DMS 273 treated with DMSO at 0.1 percent for 48 hours (cell line): ENCODE measurements around the gene BRS3.

Experiments used
- DNase-seq: peaks from one replicate; lab custom pipeline; 2025; lab: John Stamatoyannopoulos, UW

The BRS3 gene

DNA sequence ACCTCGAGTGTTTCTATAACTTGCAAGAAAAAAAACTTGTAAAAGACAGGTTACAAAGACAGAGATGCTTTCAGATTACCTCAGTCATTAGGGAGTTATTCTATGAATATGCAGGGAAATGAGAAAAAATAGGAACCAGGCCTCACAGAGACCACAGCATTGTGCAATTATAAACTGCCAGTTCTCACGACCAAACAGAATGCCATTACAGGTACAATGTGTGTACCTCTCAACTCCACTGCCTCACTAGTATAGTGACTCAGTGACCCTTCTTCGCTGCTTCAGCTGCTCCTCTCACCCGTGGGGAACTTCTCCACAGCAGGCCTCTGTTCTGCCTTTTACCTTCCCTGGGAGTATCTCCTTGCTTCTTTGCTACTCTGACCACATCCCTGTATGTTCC lies 7.3 kb downstream of the BRS3 start:
- DNase-seq, result no peak

DNA sequence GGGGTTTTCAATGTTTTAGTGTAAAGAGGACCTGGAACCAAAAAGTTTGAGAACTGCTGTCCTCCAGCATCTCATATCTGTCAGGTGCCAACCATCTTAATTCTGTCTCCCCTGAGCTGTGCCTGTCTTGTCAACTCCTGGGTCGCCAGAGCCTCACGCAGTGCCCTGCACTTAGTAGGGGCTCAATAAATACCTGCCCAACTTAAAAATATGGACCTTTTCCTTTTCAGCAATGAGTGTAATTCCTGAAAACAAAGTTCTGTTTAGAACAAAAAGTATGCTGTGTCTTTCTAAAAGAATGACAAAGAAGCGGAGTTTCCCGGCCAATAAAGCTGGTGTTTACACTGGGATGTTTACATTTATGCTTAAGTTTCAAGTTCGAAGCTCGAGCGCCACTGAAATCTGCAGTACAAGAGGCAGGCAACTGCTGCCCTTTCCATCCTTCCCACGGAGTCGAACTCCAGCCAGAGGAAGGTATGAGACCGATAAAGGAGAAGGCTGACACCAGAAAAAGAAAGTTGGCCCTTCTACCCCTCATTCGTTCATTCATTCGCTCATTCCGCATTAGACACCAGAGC lies 8.5 kb downstream of the BRS3 start:
- DNase-seq, result no peak

DNA sequence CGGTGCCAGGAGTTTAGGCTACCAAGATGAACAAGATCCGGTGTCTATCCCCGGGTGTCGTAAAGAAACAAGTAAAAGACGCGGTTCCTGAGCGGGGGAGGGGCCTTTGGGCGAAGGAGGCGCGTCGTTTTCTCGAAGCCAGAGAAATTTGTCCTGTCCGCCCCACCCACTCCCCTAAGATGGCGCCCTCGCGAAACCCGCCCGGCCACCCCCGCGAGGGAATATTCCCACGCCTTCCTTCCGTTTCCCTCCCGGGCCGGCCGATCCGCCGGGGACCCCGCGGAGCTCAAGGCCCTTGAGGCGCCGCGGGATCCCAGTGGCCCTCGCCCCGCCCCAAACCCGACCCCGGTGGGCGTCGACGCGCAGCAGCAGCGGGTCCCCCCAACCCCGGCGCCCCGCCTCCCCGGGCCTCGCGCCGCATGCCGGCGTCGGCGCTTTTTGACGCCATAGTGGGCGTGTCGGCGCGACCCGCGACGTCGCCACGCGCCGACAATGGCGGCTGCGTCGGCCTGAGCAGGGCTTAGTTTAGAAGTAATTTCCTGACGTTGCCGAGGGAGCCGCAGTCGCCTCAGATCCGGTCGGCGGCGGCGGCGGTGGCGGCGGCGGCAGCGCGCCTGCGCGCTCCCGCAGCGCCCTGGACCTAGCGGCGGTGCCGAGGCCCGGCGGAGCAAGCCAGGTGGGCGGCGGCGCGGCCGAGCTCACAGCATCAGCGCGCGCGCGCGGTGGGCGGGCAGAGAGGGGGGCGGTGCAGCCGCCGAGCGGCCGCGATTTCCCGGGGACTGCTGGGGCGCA lies 9.2 kb downstream of the BRS3 start:
- DNase-seq, result peak; percentile 74

GRCh38 chrX:136497556-136498052 lies 9.9 kb downstream of the BRS3 start, which contains the start of gene HTATSF1:
HTATSF1 (plus strand) TSS chrX:136497592; CDS start chrX:136497685, 93 bp downstream.
- DNase-seq, result no peak

- DNase-seq, result no peak
These were observed 31.3 kb downstream of the BRS3 start for GRCh38 chrX:136519069-136519468.

- DNase-seq, result no peak
These were observed 36.0 kb downstream of the BRS3 start for GRCh38 chrX:136523770-136524169.

DNA sequence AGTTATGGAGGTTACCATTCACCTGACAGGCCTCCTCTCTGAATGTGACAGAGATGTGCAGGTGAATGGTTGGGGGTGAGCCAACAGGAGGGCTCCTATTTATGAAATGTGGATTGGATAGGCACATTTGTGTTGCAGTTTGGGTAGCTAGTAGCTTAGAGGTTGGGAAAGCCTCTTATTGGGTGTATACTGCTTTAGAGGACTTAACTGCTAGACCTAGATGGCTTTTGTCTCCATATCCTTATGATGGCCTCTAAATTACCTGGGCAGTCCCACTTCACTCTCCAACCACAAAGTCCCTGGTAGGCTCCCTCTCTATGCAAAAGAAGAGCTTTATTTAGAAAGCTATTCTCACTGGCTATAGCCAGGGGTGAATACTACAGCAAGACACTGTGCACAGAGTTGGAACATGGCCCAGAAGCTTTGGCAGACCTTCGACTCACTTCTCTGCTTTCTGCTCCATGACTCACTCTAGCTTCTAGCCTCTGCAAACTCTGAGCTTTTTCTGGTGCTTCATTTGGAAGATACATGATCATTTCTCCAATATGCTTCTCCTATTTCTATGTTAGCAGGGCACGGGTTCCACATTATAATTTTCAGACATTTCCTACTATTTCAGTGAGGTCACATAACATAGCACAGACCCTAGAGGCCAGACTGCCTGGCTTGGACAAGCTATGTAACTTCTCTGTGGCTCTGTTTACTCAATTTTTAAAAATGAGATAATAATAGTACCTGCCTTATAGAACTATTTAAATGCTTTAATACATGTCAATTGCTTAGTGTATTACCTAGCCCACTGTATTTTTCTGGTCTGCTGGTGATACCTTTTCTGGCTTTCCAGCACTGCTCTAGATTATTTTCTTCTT lies 38.2 kb downstream of the BRS3 start:
- DNase-seq, result peak; percentile 12

- no peak for DNase-seq
These were observed 41.0 kb downstream of the BRS3 start for GRCh38 chrX:136528645-136529315.

GRCh38 chrX:136529795-136530194 lies 42.0 kb downstream of the BRS3 start:
- DNase-seq, result no peak

DNA sequence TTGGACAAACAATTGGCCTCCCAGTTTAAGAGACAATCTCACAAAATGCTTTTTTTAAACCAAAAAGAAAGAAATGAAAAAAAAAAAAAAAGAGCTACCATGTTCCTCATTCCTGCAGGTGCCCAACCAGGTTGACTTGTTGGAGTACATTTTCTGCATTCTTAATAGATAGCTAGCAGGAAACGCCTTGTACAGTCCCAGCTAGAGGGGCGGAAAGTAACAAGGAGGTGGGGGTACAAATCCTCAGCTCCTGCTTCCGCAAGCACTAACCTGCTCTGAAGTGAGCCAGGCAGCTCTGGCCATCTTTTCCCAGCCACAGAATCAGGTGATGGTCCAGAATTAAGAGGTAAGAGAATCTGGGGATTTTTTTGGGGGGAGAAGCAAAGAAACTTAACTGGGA lies 44.2 kb downstream of the BRS3 start, which contains the start of gene VGLL1:
VGLL1 (plus strand) TSS at position 265 of the 400 bp plus-strand sequence. CDS start 3,806 bp downstream, outside the sequence.
- DNase-seq, result no peak

DNA sequence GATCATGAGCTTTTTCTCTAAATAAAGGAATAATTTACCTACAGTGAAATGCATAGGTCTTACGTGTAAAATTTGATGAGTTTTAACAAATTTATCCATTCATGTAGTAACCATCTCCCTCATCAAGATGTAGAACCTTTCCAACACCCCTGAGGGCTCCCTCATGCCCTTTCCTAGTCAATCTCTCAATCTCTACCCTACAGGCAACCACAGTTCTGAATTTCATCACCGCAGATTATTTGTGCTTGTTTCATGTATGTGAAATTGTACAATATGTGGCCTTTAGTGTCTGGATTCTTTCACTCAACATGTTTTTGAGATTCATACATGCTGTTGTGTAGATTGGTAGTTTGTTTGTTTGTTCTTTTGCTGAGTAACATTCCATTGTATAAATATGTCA lies 46.4 kb downstream of the BRS3 start:
- no peak for DNase-seq

GRCh38 chrX:136538811-136539210 lies 51.1 kb downstream of the BRS3 start:
- DNase-seq, result no peak

GRCh38 chrX:136540226-136540625 lies 52.5 kb downstream of the BRS3 start:
- no peak for DNase-seq

- no peak for DNase-seq
These were observed 53.5 kb downstream of the BRS3 start for GRCh38 chrX:136541294-136541693.

DNA sequence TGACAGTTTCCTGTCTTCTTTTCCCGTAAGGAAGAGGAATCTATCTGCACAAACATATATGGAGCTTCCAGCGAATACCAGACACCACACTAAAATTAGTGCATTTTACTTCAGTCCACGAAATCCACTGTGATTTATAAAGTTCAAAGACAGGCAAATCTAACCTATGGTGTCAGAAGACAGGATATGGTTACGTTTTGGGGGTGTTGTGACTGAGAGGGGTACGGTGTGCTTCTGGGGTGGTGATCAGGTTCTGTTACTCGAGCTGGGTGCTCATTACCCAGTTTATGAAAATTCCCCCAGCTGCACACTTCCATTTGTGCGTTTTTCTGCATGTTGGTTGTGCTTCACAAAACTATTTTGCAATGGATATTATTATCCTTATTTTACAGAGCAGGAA lies 54.5 kb downstream of the BRS3 start:
- no peak for DNase-seq
